Thyroid gland (tissue), 4 donors: ENCODE data around the gene FOXP2. TPM values are rescaled to one million over a fixed set of nuclear protein-coding genes. Genes with fewer than 3 reads are reported as not detected.

Source experiments
- DNase-seq, 2 donors: peaks; one replicate each; pipeline ENCODE4 v3.0.0-alpha.2; 2019
- H3K27ac ChIP-seq, 3 donors: fragments of 200-600 bp; sonication (generic); 1 replicate in 2 of 3; 2 replicates in 1 of 3; pipeline ENCODE4 v1.5.1; 2016 to 2019; ENCODE audit warnings: mild to moderate bottlenecking in 1 of 3, moderate library complexity in 1 of 3
- H3K27me3 ChIP-seq: fragments of 200-600 bp; sonication (generic); one replicate; pipeline ENCODE4 v1.5.1; 2019
- H3K36me3 ChIP-seq, 2 donors: fragments of 200-600 bp; sonication (generic); one replicate each; pipeline ENCODE4 v1.5.1; 2016 to 2019
- H3K4me1 ChIP-seq, 2 donors: fragments of 200-600 bp; sonication (generic); one replicate each; pipeline ENCODE4 v1.5.1; 2017 to 2019
- H3K4me3 ChIP-seq, 3 donors: fragments of 200-600 bp; sonication (generic); replicated peaks in 1 of 3; 1 replicate in 2 of 3; 2 replicates in 1 of 3; pipeline ENCODE4 v1.5.1; 2016; ENCODE audit warnings: mild to moderate bottlenecking in 1 of 3
- H3K9me3 ChIP-seq: fragments of 200-600 bp; sonication (generic); one replicate; pipeline ENCODE4 v1.5.1; 2017
- CTCF ChIP-seq, 6 experiments: fragments of 200-600 bp in 3 of 6; fragments of 450-650 bp in 3 of 6; sonication (generic) in 3 of 6; IDR thresholded peaks; one replicate each; pipeline ENCODE4 v1.5.1; 2016 to 2019; ENCODE audit warnings: antibody characterized with exemption in 6 of 6, mild to moderate bottlenecking in 2 of 6, inconsistent platforms in 1 of 6, moderate library complexity in 1 of 6
- POLR2A ChIP-seq, 2 donors: fragments of 450-650 bp; IDR thresholded peaks; one replicate each; pipeline ENCODE4 v1.6.1; 2017; ENCODE audit warnings: antibody characterized with exemption in 2 of 2, mild to moderate bottlenecking in 2 of 2, moderate library complexity in 1 of 2
- WGBS, 2 donors: methylation state at CpG; one replicate each; pipeline ENCODE4 v1.1.5; 2017; 5-methylcytosine and 5-hydroxymethylcytosine counted together
- intact Hi-C: fragments of 100-400 bp; cut with DNase I; formaldehyde crosslinking; loops from one replicate; pipeline ENCODE4 v1.15.1; 2023
- total RNA-seq, 4 donors: library from RNA; depleted of rRNA; stranded (reverse); fragments of >200 nt; gene quantifications; one replicate each; pipeline ENCODE4 v1.2.3, GENCODE V29; 2016

FOXP2 gene
- total RNA-seq, 4 donors from 2014 or later, result 24.7 to 46.5 (median 28.0) TPM

GRCh38 chr7:114459574-114459973 lies 45.0 kb downstream of the FOXP2 start:
- no peak for DNase-seq
- WGBS, 2 donors, result 95 to 98% methylated on average over 12 of the region's 12 CpGs

GRCh38 chr7:114460021-114460420 lies 45.4 kb downstream of the FOXP2 start:
- Histone ChIP-seq H3K27ac (no peak overlapping the region), H3K36me3 (no peaks in the 10 kb centered on the region), H3K4me1 (no peaks in the 10 kb centered on the region), H3K4me3 (no peak overlapping the region), H3K27me3 (no peaks in the 10 kb centered on the region), H3K9me3 (no peaks in the 10 kb centered on the region)
- TF ChIP-seq CTCF (IDR thresholded peaks at IDR 0.05) (no peak), POLR2A (IDR thresholded peaks at IDR 0.05) (no peak)
- DNase-seq, result no peak
- WGBS, 2 donors, result 93% methylated on average over 2 of the region's 2 CpGs
- intact Hi-C loops, result no loop called here

More at GRCh38 chr7:114459574-114459973, 45.0 kb downstream of the FOXP2 start:
- no peaks in the 10 kb centered on the region for H3K27me3 ChIP-seq
- H3K36me3 ChIP-seq, result no peaks in the 10 kb centered on the region
- intact Hi-C loops, result no loop called here
- TF ChIP-seq POLR2A (IDR thresholded peaks at IDR 0.05) (no peak), CTCF (IDR thresholded peaks at IDR 0.05) (no peak)
- H3K27ac ChIP-seq, result no peak overlapping the region
- H3K4me3 ChIP-seq, result no peak overlapping the region
- H3K4me1 ChIP-seq, result no peaks in the 10 kb centered on the region
- no peaks in the 10 kb centered on the region for H3K9me3 ChIP-seq

- no peaks in the 10 kb centered on the region for H3K27me3 ChIP-seq
- intact Hi-C loops, result no loop called here
- DNase-seq, result no peak
- no peaks in the 10 kb centered on the region for H3K9me3 ChIP-seq
- no peak for TF ChIP-seq CTCF (IDR thresholded peaks at IDR 0.05)
- TF ChIP-seq POLR2A (IDR thresholded peaks at IDR 0.05), result no peak
- no peak overlapping the region for H3K27ac ChIP-seq
- H3K36me3 ChIP-seq, result no peaks in the 10 kb centered on the region
- H3K4me3 ChIP-seq, result no peak overlapping the region
- no peaks in the 10 kb centered on the region for H3K4me1 ChIP-seq
These were observed 52.3 kb downstream of the FOXP2 start for GRCh38 chr7:114466917-114467316.

- TF ChIP-seq POLR2A (IDR thresholded peaks at IDR 0.05), result no peak
- TF ChIP-seq CTCF (IDR thresholded peaks at IDR 0.05), result no peak
- Histone ChIP-seq H3K36me3 (no peaks in the 10 kb centered on the region), H3K27ac (no peak overlapping the region), H3K9me3 (no peaks in the 10 kb centered on the region), H3K27me3 (no peaks in the 10 kb centered on the region), H3K4me1 (no peaks in the 10 kb centered on the region), H3K4me3 (no peak overlapping the region)
- WGBS, 2 donors, result 76 to 82% methylated on average over 2 of the region's 2 CpGs
- DNase-seq, result no peak
- intact Hi-C loops, result no loop called here
These were observed 54.2 kb downstream of the FOXP2 start for GRCh38 chr7:114468844-114469243.

- Histone ChIP-seq H3K36me3 (no peaks in the 10 kb centered on the region), H3K27ac (no peak overlapping the region), H3K4me1 (no peaks in the 10 kb centered on the region), H3K9me3 (no peaks in the 10 kb centered on the region), H3K27me3 (no peaks in the 10 kb centered on the region), H3K4me3 (no peak overlapping the region)
- intact Hi-C loops, result no loop called here
- no peak for DNase-seq
- WGBS, 2 donors, result 96 to 97% methylated on average over 6 of the region's 6 CpGs
- TF ChIP-seq POLR2A (IDR thresholded peaks at IDR 0.05) (no peak), CTCF (IDR thresholded peaks at IDR 0.05) (no peak)
These were observed 58.4 kb downstream of the FOXP2 start for GRCh38 chr7:114472896-114473512.
